ENCODE data around the gene SPACA6.

SPACA6 gene

GRCh38 chr19:51726049-51726448 is 32.9 kb downstream of the SPACA6 start:
- no peak overlapping the region for H4K91ac ChIP-seq (ENCODE audit: low read depth, low read length, poor library complexity)
- H2AK5ac ChIP-seq (ENCODE audit: low read depth, low read length), result peak overlapping the region; percentile 70
- no peak overlapping the region for H3K27ac ChIP-seq (replicated peaks; ENCODE audit: low read length)
- no CpG with 5 or more reads among the region's 14 CpGs for WGBS, 2 donors (ENCODE audit: extremely low coverage in 2 of 2, insufficient read length in 2 of 2, insufficient replicate concordance in 1 of 2)
- no peak overlapping the region for H2BK120ac ChIP-seq (ENCODE audit: low read depth, low read length)
- peaks cover 0 to 56% (median 2%) of the 10 kb centered on the region in 3 experiments for H3K27me3 ChIP-seq (ENCODE audit: control insufficient read depth in 3 of 3, insufficient read depth in 3 of 3, low read depth in 1 of 3, low read length in 3 of 3)
- peak overlapping the region; percentile 28 for H3K18ac ChIP-seq (ENCODE audit: low read length)
- H2BK5ac ChIP-seq (ENCODE audit: low read length), result no peak overlapping the region
- peaks cover 3 to 11% of the 10 kb centered on the region in 2 donors for H3K4me1 ChIP-seq (ENCODE audit: control insufficient read depth in 2 of 2, insufficient read depth in 1 of 2, low read depth in 1 of 2, low read length in 2 of 2)
- H3K36me3 ChIP-seq (replicated peaks in 1 of 2; ENCODE audit: control insufficient read depth in 2 of 2, insufficient read depth in 2 of 2, low read length in 2 of 2), result no peaks in the 10 kb centered on the region
- no peak overlapping the region for H3K4ac ChIP-seq (ENCODE audit: low read length)
- no peaks in the 10 kb centered on the region for H3K79me1 ChIP-seq (ENCODE audit: low read depth, low read length)
- H3K4me2 ChIP-seq (ENCODE audit: insufficient read depth, low read length, poor library complexity, severe bottlenecking), result no peak overlapping the region
- DNase-seq (ENCODE audit: low spot score), result no peak
- peak overlapping the region; percentile 38 for H2AFZ ChIP-seq (ENCODE audit: low read length)
- H3K23ac ChIP-seq (ENCODE audit: low read depth, low read length, poor library complexity), result peak overlapping the region; percentile 73
- no peak overlapping the region for H3K4me3 ChIP-seq (ENCODE audit: low read length in 2 of 2)
- H4K8ac ChIP-seq (ENCODE audit: low read depth, low read length), result no peak overlapping the region
- no peaks in the 10 kb centered on the region for H3K9me3 ChIP-seq (replicated peaks in 1 of 2; ENCODE audit: control insufficient read depth in 2 of 2, insufficient read depth in 1 of 2, low read depth in 1 of 2, low read length in 2 of 2)
- no peak overlapping the region for H2BK15ac ChIP-seq (ENCODE audit: low read length)
- no peak overlapping the region for H2BK12ac ChIP-seq (ENCODE audit: low read length)
- no peak overlapping the region for H3K14ac ChIP-seq (ENCODE audit: low read length)
- no peak overlapping the region for H3K9ac ChIP-seq (ENCODE audit: low read depth, low read length, poor library complexity)

GRCh38 chr19:51727349-51727880 is 34.3 kb downstream of the SPACA6 start:
- no peak overlapping the region for H2BK120ac ChIP-seq (ENCODE audit: low read depth, low read length)
- no peak overlapping the region for H3K4me2 ChIP-seq (ENCODE audit: insufficient read depth, low read length, poor library complexity, severe bottlenecking)
- WGBS, 2 donors (ENCODE audit: extremely low coverage in 2 of 2, insufficient read length in 2 of 2, insufficient replicate concordance in 1 of 2), result no CpG with 5 or more reads among the region's 7 CpGs

GRCh38 chr19:51729781-51730180 is 36.7 kb downstream of the SPACA6 start:
- Histone ChIP-seq H3K23ac (ENCODE audit: low read depth, low read length, poor library complexity) (no peak overlapping the region), H4K91ac (ENCODE audit: low read depth, low read length, poor library complexity) (no peak overlapping the region), H2AFZ (ENCODE audit: low read length) (no peak overlapping the region), H3K79me1 (ENCODE audit: low read depth, low read length) (no peaks in the 10 kb centered on the region), H2BK12ac (ENCODE audit: low read length) (no peak overlapping the region), H2BK120ac (ENCODE audit: low read depth, low read length) (no peak overlapping the region), H2BK15ac (ENCODE audit: low read length) (no peak overlapping the region), H4K8ac (ENCODE audit: low read depth, low read length) (no peak overlapping the region), H3K36me3 (replicated peaks in 1 of 2; ENCODE audit: control insufficient read depth in 2 of 2, insufficient read depth in 2 of 2, low read length in 2 of 2) (no peaks in the 10 kb centered on the region), H3K27ac (replicated peaks; ENCODE audit: low read length) (no peak overlapping the region), H3K9me3 (replicated peaks in 1 of 2; ENCODE audit: control insufficient read depth in 2 of 2, insufficient read depth in 1 of 2, low read depth in 1 of 2, low read length in 2 of 2) (peaks cover 0 to 2% of the 10 kb centered on the region in 2 donors), H3K18ac (ENCODE audit: low read length) (no peak overlapping the region), H3K14ac (ENCODE audit: low read length) (no peak overlapping the region), H3K4me3 (ENCODE audit: low read length in 2 of 2) (no peak overlapping the region), H3K4me1 (ENCODE audit: control insufficient read depth in 2 of 2, insufficient read depth in 1 of 2, low read depth in 1 of 2, low read length in 2 of 2) (peaks cover 0 to under 1% of the 10 kb centered on the region in 2 donors), H2BK5ac (ENCODE audit: low read length) (no peak overlapping the region), H3K9ac (ENCODE audit: low read depth, low read length, poor library complexity) (no peak overlapping the region), H3K27me3 (ENCODE audit: control insufficient read depth in 3 of 3, insufficient read depth in 3 of 3, low read depth in 1 of 3, low read length in 3 of 3) (peaks cover 0 to 35% (median 0%) of the 10 kb centered on the region in 3 experiments), H3K4ac (ENCODE audit: low read length) (no peak overlapping the region), H3K4me2 (ENCODE audit: insufficient read depth, low read length, poor library complexity, severe bottlenecking) (no peak overlapping the region), H2AK5ac (ENCODE audit: low read depth, low read length) (no peak overlapping the region)
- no peak for DNase-seq (ENCODE audit: low spot score)
- WGBS, 2 donors (ENCODE audit: extremely low coverage in 2 of 2, insufficient read length in 2 of 2, insufficient replicate concordance in 1 of 2), result no CpG with 5 or more reads among the region's 2 CpGs

More at GRCh38 chr19:51727349-51727880, 34.3 kb downstream of the SPACA6 start:
- Histone ChIP-seq H4K8ac (ENCODE audit: low read depth, low read length) (no peak overlapping the region), H3K23ac (ENCODE audit: low read depth, low read length, poor library complexity) (no peak overlapping the region), H3K36me3 (replicated peaks in 1 of 2; ENCODE audit: control insufficient read depth in 2 of 2, insufficient read depth in 2 of 2, low read length in 2 of 2) (no peaks in the 10 kb centered on the region), H2AK5ac (ENCODE audit: low read depth, low read length) (no peak overlapping the region), H3K4me3 (ENCODE audit: low read length in 2 of 2) (no peak overlapping the region), H2BK5ac (ENCODE audit: low read length) (no peak overlapping the region), H3K4ac (ENCODE audit: low read length) (no peak overlapping the region), H3K18ac (ENCODE audit: low read length) (no peak overlapping the region), H3K27me3 (ENCODE audit: control insufficient read depth in 3 of 3, insufficient read depth in 3 of 3, low read depth in 1 of 3, low read length in 3 of 3) (peaks cover 0 to 46% (median 2%) of the 10 kb centered on the region in 3 experiments), H3K9ac (ENCODE audit: low read depth, low read length, poor library complexity) (no peak overlapping the region), H3K79me1 (ENCODE audit: low read depth, low read length) (no peaks in the 10 kb centered on the region), H2AFZ (ENCODE audit: low read length) (no peak overlapping the region), H3K9me3 (replicated peaks in 1 of 2; ENCODE audit: control insufficient read depth in 2 of 2, insufficient read depth in 1 of 2, low read depth in 1 of 2, low read length in 2 of 2) (peaks cover 0 to 2% of the 10 kb centered on the region in 2 donors), H2BK12ac (ENCODE audit: low read length) (no peak overlapping the region), H3K27ac (replicated peaks; ENCODE audit: low read length) (no peak overlapping the region), H3K14ac (ENCODE audit: low read length) (no peak overlapping the region), H2BK15ac (ENCODE audit: low read length) (no peak overlapping the region), H3K4me1 (ENCODE audit: control insufficient read depth in 2 of 2, insufficient read depth in 1 of 2, low read depth in 1 of 2, low read length in 2 of 2) (peaks cover 3 to 11% of the 10 kb centered on the region in 2 donors), H4K91ac (ENCODE audit: low read depth, low read length, poor library complexity) (no peak overlapping the region)
- no peak for DNase-seq (ENCODE audit: low spot score)

GRCh38 chr19:51733742-51734522 is 40.8 kb downstream of the SPACA6 start:
- Histone ChIP-seq H3K4me3 (ENCODE audit: low read length in 2 of 2) (no peak overlapping the region), H2BK120ac (ENCODE audit: low read depth, low read length) (no peak overlapping the region), H2BK5ac (ENCODE audit: low read length) (no peak overlapping the region), H2AFZ (ENCODE audit: low read length) (no peak overlapping the region), H3K9ac (ENCODE audit: low read depth, low read length, poor library complexity) (no peak overlapping the region), H3K14ac (ENCODE audit: low read length) (no peak overlapping the region), H3K27ac (replicated peaks; ENCODE audit: low read length) (no peak overlapping the region), H3K36me3 (replicated peaks in 1 of 2; ENCODE audit: control insufficient read depth in 2 of 2, insufficient read depth in 2 of 2, low read length in 2 of 2) (no peaks in the 10 kb centered on the region), H2BK12ac (ENCODE audit: low read length) (no peak overlapping the region), H3K4me2 (ENCODE audit: insufficient read depth, low read length, poor library complexity, severe bottlenecking) (no peak overlapping the region), H3K9me3 (replicated peaks in 1 of 2; ENCODE audit: control insufficient read depth in 2 of 2, insufficient read depth in 1 of 2, low read depth in 1 of 2, low read length in 2 of 2) (peaks cover 0 to 2% of the 10 kb centered on the region in 2 donors), H3K79me1 (ENCODE audit: low read depth, low read length) (no peaks in the 10 kb centered on the region), H3K4ac (ENCODE audit: low read length) (no peak overlapping the region), H2AK5ac (ENCODE audit: low read depth, low read length) (no peak overlapping the region), H4K8ac (ENCODE audit: low read depth, low read length) (no peak overlapping the region), H3K27me3 (ENCODE audit: control insufficient read depth in 3 of 3, insufficient read depth in 3 of 3, low read depth in 1 of 3, low read length in 3 of 3) (peaks cover 0 to 12% (median 0%) of the 10 kb centered on the region in 3 experiments), H3K18ac (ENCODE audit: low read length) (no peak overlapping the region), H3K23ac (ENCODE audit: low read depth, low read length, poor library complexity) (no peak overlapping the region), H2BK15ac (ENCODE audit: low read length) (no peak overlapping the region), H4K91ac (ENCODE audit: low read depth, low read length, poor library complexity) (no peak overlapping the region), H3K4me1 (ENCODE audit: control insufficient read depth in 2 of 2, insufficient read depth in 1 of 2, low read depth in 1 of 2, low read length in 2 of 2) (no peaks in the 10 kb centered on the region)
- no CpG with 5 or more reads among the region's 7 CpGs for WGBS, 2 donors (ENCODE audit: extremely low coverage in 2 of 2, insufficient read length in 2 of 2, insufficient replicate concordance in 1 of 2)
- DNase-seq (ENCODE audit: low spot score), result no peak

Data from neuronal stem cell (in vitro differentiated cells).